ENCODE data around the gene CALML6.

GRCh38 chr1:1872329-1872994 is 42.6 kb upstream of the CALML6 start:
- TF ChIP-seq, protein P1, sequence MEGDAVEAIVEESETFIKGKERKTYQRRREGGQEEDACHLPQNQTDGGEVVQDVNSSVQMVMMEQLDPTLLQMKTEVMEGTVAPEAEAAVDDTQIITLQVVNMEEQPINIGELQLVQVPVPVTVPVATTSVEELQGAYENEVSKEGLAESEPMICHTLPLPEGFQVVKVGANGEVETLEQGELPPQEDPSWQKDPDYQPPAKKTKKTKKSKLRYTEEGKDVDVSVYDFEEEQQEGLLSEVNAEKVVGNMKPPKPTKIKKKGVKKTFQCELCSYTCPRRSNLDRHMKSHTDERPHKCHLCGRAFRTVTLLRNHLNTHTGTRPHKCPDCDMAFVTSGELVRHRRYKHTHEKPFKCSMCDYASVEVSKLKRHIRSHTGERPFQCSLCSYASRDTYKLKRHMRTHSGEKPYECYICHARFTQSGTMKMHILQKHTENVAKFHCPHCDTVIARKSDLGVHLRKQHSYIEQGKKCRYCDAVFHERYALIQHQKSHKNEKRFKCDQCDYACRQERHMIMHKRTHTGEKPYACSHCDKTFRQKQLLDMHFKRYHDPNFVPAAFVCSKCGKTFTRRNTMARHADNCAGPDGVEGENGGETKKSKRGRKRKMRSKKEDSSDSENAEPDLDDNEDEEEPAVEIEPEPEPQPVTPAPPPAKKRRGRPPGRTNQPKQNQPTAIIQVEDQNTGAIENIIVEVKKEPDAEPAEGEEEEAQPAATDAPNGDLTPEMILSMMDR (IDR thresholded peaks at IDR 0.05): no peak
- no peak for TF ChIP-seq EZH2 (IDR thresholded peaks at IDR 0.05)

Measured in neural progenitor cell (in vitro differentiated cells).